ENCODE measurements around the gene PCARE.
A peak's percentile ranks its signal among the peaks of the same experiment; 100 is the strongest.

PCARE gene

DNA sequence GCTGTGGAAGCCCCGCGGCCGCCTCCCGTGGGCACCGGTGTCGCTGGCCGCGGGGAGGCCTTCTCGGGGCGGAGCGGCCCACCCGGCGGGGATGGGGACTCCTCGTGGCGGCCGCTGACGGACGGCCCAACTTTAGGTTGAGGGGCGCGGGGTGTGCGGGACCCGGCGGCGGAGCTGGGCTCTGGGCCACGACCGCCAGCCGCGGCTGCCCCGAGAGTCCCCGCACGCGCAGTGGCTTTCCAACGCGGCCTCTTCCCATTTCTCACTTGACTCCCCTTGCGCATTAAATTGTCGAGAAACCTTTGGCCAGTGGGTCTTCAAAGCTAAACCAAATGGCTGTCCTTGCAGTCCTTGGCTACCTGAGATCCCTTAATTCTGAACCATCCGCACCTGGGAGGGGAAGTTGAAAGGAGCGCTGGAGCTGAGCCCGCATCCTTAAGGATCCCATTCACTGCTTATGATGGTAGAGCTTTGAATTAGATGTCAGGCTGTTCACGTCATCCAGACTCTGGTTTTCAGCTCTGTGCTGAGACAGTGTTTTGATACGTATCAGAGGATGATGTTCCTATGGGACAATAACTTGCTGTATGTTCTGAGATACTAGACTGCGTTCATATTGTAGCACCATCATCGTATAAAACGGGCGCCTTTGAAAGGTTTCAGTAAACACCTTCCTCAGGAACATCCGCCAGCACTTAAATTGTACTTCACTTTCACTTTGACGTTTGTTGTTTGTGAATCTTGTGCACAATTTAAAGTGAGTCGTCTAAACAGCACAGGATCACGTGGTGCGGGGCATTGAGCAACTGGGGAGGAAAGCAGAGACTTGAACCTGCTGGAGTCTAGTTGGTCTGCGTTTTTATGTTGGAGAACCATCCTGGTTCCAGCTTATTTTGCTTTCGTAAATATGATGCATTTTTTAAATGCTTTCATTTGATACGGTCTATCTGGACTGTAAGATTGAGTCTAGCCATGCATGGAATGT, 41.8 kb upstream of the PCARE start:
- TF ChIP-seq, protein P1, sequence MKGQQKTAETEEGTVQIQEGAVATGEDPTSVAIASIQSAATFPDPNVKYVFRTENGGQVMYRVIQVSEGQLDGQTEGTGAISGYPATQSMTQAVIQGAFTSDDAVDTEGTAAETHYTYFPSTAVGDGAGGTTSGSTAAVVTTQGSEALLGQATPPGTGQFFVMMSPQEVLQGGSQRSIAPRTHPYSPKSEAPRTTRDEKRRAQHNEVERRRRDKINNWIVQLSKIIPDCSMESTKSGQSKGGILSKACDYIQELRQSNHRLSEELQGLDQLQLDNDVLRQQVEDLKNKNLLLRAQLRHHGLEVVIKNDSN (IDR thresholded peaks at IDR 0.05): peak; percentile 84
- TF ChIP-seq TAF1 (IDR thresholded peaks at IDR 0.05; ENCODE audit: low read depth) (peak; percentile 20; the same call in 1 of the 2 replicates), TCF12 (IDR thresholded peaks at IDR 0.05; ENCODE audit: low read depth) (no peak), CEBPB (IDR thresholded peaks at IDR 0.05) (peak; percentile 63)

DNA sequence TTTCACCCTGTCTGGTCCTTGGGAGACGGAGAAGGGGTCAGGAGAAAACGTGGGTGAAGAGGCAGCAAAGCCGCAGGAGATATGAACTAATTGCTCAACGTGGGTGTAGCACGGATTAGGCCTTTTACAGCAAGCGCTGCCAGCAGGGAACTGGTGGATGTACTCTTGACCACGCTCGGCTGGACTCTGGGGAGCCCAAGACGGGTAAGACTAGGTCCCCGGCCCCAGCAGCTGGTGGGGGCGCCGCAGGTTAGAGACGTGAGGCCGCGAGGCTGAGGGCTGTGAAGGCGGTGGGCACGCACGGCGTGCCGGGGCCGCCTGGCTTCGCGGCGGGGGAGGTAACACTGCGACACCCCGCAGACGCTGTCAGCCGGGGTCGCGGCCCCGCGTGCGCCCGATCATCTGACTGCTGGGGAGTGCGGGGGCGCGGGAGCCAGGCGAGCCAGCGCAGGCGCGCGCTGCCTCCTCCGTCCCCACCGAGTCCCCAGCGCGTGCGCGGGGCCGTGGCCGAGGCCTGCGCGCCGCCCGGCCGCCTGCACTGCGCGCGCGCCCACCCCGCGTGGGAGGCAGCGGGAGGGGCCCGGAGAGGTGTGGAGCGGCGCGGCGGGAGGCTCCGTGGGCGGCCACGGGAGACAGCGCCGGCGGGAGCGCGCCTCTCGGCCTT, 40.8 kb upstream of the PCARE start, which contains the start of gene CLIP4:
TSS of gene CLIP4 (plus strand) at position 470 of the 664 bp plus-strand sequence. CDS start 5,974 bp downstream, outside the sequence.
- TF ChIP-seq CREB1 (IDR thresholded peaks at IDR 0.05; ENCODE audit: low read depth) (no peak), FOXM1 (IDR thresholded peaks at IDR 0.05; ENCODE audit: borderline replicate concordance, low read depth) (no peak), NFIC (IDR thresholded peaks at IDR 0.05) (no peak), EP300 (IDR thresholded peaks at IDR 0.05; ENCODE audit: borderline replicate concordance) (no peak), EGR1 (IDR thresholded peaks at IDR 0.05) (peak; percentile 91), TCF12 (IDR thresholded peaks at IDR 0.05; ENCODE audit: low read depth) (no peak), CEBPB (IDR thresholded peaks at IDR 0.05) (no peak), TEAD4 (IDR thresholded peaks at IDR 0.05) (no peak), RAD21 (IDR thresholded peaks at IDR 0.05; ENCODE audit: low read depth) (no peak), YY1 (IDR thresholded peaks at IDR 0.05; ENCODE audit: low read depth) (no peak)
- TF ChIP-seq, protein P2, sequence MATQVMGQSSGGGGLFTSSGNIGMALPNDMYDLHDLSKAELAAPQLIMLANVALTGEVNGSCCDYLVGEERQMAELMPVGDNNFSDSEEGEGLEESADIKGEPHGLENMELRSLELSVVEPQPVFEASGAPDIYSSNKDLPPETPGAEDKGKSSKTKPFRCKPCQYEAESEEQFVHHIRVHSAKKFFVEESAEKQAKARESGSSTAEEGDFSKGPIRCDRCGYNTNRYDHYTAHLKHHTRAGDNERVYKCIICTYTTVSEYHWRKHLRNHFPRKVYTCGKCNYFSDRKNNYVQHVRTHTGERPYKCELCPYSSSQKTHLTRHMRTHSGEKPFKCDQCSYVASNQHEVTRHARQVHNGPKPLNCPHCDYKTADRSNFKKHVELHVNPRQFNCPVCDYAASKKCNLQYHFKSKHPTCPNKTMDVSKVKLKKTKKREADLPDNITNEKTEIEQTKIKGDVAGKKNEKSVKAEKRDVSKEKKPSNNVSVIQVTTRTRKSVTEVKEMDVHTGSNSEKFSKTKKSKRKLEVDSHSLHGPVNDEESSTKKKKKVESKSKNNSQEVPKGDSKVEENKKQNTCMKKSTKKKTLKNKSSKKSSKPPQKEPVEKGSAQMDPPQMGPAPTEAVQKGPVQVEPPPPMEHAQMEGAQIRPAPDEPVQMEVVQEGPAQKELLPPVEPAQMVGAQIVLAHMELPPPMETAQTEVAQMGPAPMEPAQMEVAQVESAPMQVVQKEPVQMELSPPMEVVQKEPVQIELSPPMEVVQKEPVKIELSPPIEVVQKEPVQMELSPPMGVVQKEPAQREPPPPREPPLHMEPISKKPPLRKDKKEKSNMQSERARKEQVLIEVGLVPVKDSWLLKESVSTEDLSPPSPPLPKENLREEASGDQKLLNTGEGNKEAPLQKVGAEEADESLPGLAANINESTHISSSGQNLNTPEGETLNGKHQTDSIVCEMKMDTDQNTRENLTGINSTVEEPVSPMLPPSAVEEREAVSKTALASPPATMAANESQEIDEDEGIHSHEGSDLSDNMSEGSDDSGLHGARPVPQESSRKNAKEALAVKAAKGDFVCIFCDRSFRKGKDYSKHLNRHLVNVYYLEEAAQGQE (IDR thresholded peaks at IDR 0.05; ENCODE audit: low read depth): no peak
- TF ChIP-seq, protein P3, sequence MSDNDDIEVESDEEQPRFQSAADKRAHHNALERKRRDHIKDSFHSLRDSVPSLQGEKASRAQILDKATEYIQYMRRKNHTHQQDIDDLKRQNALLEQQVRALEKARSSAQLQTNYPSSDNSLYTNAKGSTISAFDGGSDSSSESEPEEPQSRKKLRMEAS (IDR thresholded peaks at IDR 0.05): peak; percentile 47; the same call in 1 of the 2 replicates
- TF ChIP-seq, protein P1 (IDR thresholded peaks at IDR 0.05): peak; percentile 25; the same call in 1 of the 2 replicates

DNA sequence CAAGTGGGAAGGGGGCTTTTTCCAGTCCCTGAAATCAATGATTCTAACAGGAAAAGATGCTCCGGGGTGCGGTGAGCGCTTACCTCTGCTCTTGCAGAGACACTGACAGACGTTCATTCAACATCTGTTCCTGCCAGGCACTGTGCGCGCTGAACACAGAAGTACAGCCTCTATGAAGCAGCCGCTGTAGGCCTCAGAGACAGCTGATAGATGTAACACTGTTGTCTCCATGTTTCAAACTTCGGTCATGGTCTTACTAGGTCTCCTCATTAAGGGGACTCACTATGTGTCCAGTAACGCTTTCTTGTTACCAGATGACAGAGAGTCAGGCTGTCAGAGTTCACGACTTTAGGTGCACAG, 40.2 kb upstream of the PCARE start:
- TF ChIP-seq RAD21 (IDR thresholded peaks at IDR 0.05; ENCODE audit: low read depth) (no peak), EP300 (IDR thresholded peaks at IDR 0.05; ENCODE audit: borderline replicate concordance) (no peak), CEBPB (IDR thresholded peaks at IDR 0.05) (no peak), TAF1 (IDR thresholded peaks at IDR 0.05; ENCODE audit: low read depth) (no peak), ZBTB7A (IDR thresholded peaks at IDR 0.05; ENCODE audit: low read depth) (no peak), TEAD4 (IDR thresholded peaks at IDR 0.05) (no peak), CREB1 (IDR thresholded peaks at IDR 0.05; ENCODE audit: low read depth) (no peak), FOXM1 (IDR thresholded peaks at IDR 0.05; ENCODE audit: borderline replicate concordance, low read depth) (no peak), YY1 (IDR thresholded peaks at IDR 0.05; ENCODE audit: low read depth) (no peak), NFIC (IDR thresholded peaks at IDR 0.05) (no peak), TCF12 (IDR thresholded peaks at IDR 0.05; ENCODE audit: low read depth) (no peak), EGR1 (IDR thresholded peaks at IDR 0.05) (no peak)
- TF ChIP-seq, protein P1 (IDR thresholded peaks at IDR 0.05): no peak
- TF ChIP-seq, protein P3 (IDR thresholded peaks at IDR 0.05): no peak
- TF ChIP-seq, protein P2 (IDR thresholded peaks at IDR 0.05; ENCODE audit: low read depth): no peak

DNA sequence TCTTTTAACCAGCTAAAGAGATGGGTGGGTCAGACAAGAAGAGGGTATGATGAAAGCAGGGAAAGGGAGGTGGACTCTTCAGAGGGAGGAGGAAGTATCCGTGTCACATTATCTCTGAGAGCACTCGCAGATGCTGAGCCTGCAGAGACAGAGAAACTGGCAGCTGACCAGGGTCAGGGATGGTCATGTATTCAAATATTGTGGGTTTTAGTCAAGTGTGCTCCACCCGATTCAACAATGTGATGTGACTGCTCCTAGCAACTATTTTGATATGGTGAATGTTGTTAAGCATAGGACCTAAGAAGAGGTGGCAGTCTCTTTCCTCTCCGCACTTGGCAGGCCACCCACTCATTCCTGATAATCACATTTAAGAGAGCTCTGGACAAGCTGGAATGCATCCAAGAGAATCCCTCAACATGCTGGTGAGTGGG, 39.6 kb upstream of the PCARE start:
- TF ChIP-seq EGR1 (IDR thresholded peaks at IDR 0.05) (no peak), CREB1 (IDR thresholded peaks at IDR 0.05; ENCODE audit: low read depth) (no peak), TEAD4 (IDR thresholded peaks at IDR 0.05) (no peak), FOXM1 (IDR thresholded peaks at IDR 0.05; ENCODE audit: borderline replicate concordance, low read depth) (no peak), ZBTB7A (IDR thresholded peaks at IDR 0.05; ENCODE audit: low read depth) (no peak), TCF12 (IDR thresholded peaks at IDR 0.05; ENCODE audit: low read depth) (no peak), CEBPB (IDR thresholded peaks at IDR 0.05) (no peak), TAF1 (IDR thresholded peaks at IDR 0.05; ENCODE audit: low read depth) (no peak), YY1 (IDR thresholded peaks at IDR 0.05; ENCODE audit: low read depth) (no peak), RAD21 (IDR thresholded peaks at IDR 0.05; ENCODE audit: low read depth) (no peak)
- TF ChIP-seq, protein P1 (IDR thresholded peaks at IDR 0.05): no peak
- TF ChIP-seq, protein P2 (IDR thresholded peaks at IDR 0.05; ENCODE audit: low read depth): no peak
- TF ChIP-seq, protein P3 (IDR thresholded peaks at IDR 0.05): no peak

Data from Ishikawa (cell line).